PC-9 (cell line): ENCODE data around the gene COLEC11.

Source experiments
- EZH2 ChIP-seq: fragments of 200-600 bp; sonication (generic); IDR thresholded peaks from 2 replicates; pipeline ENCODE4 v1.8.0; 2017; ENCODE audit warnings: antibody characterized with exemption, low read depth
- TF ChIP-seq, protein P1 (sequence below): fragments of 200-600 bp; sonication (generic); conservative IDR thresholded peaks from 2 replicates; pipeline ENCODE4 v1.6.1; 2017; ENCODE audit warnings: mixed run types, antibody characterized with exemption, mild to moderate bottlenecking, moderate library complexity

DNA sequence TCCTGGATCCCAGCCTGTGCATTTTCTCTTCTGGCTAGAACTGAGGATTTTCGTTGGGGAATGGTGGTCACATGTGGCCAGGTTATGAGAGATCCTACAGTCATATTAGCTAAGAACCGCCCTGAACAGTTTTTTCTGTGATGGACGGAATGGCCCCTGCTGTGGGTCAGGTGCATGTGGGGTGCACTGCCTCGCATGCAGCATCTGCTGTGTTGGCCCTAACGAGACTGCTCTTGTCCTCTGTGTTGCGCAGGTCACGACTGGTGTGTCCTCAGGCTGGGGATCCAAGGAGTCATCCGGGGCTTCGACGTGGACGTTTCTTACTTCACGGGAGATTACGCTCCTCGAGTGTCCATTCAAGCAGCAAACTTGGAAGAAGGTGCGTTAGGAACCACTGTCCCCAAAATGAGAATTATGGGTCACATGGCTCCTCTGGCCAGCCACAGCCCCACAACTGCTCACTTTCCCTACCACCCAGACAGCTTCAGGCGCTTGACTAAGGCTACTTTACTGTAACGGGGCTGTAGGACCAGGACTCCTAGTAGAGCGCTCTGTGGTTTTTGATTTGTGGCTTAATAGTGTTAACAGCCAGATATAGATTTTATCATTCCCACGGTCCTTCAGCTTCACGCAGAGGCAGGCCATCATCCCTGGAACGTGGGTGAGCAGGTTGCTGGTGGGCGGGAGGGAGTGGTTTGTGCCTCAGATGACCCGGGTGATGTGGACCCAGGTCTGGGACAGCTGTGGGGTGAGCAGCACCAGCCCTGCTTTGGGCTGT is 84.9 kb downstream of the COLEC11 start:
- TF ChIP-seq EZH2: no peak
- TF ChIP-seq, protein P1, sequence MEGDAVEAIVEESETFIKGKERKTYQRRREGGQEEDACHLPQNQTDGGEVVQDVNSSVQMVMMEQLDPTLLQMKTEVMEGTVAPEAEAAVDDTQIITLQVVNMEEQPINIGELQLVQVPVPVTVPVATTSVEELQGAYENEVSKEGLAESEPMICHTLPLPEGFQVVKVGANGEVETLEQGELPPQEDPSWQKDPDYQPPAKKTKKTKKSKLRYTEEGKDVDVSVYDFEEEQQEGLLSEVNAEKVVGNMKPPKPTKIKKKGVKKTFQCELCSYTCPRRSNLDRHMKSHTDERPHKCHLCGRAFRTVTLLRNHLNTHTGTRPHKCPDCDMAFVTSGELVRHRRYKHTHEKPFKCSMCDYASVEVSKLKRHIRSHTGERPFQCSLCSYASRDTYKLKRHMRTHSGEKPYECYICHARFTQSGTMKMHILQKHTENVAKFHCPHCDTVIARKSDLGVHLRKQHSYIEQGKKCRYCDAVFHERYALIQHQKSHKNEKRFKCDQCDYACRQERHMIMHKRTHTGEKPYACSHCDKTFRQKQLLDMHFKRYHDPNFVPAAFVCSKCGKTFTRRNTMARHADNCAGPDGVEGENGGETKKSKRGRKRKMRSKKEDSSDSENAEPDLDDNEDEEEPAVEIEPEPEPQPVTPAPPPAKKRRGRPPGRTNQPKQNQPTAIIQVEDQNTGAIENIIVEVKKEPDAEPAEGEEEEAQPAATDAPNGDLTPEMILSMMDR: no peak
